Testis (tissue), 3 donors: ENCODE results near the gene MTRFR. TPM values are rescaled to one million over a fixed set of nuclear protein-coding genes. Genes with fewer than 3 reads are reported as not detected.
A peak's percentile ranks its signal among the peaks of the same experiment; 100 is the strongest.

Experiments used
- DNase-seq: peaks from one replicate; pipeline ENCODE4 v3.0.0-alpha.2; 2019
- H3K27ac ChIP-seq, 2 donors: fragments of 200-600 bp; sonication (generic); one replicate each; pipeline ENCODE4 v1.5.1; 2019
- H3K27me3 ChIP-seq: fragments of 200-600 bp; sonication (generic); one replicate; pipeline ENCODE4 v1.5.1; 2019
- H3K36me3 ChIP-seq: fragments of 200-600 bp; sonication (generic); one replicate; pipeline ENCODE4 v1.5.1; 2017; ENCODE audit warnings: low read depth; ENCODE audit errors: missing control alignments
- H3K4me1 ChIP-seq: fragments of 200-600 bp; sonication (generic); one replicate; pipeline ENCODE4 v1.5.1; 2019
- H3K4me3 ChIP-seq, 2 donors: fragments of 200-600 bp; sonication (generic); one replicate each; pipeline ENCODE4 v1.5.1; 2017 to 2019
- H3K9me3 ChIP-seq: fragments of 200-600 bp; sonication (generic); one replicate; pipeline ENCODE4 v1.5.1; 2017
- POLR2A ChIP-seq: fragments of 450-650 bp; IDR thresholded peaks from one replicate; pipeline ENCODE4 v1.6.1; 2017; ENCODE audit warnings: antibody characterized with exemption, mild to moderate bottlenecking, moderate library complexity
- WGBS, 2 donors: methylation state at CpG; one replicate each; pipeline ENCODE4 v1.1.5; 2018; 5-methylcytosine and 5-hydroxymethylcytosine counted together
- intact Hi-C: fragments of 100-400 bp; cut with DNase I; formaldehyde crosslinking; loops from one replicate; pipeline ENCODE4 v1.15.1; 2023; ENCODE audit warnings: low total_unique reads
- polyA plus RNA-seq: library from polyadenylated mRNA; stranded (reverse); fragments of 350-450 nt; fragmentation: Illumina TruSeq; extraction: RNeasy Lipid Tissue Mini Kit (QIAGEN cat#74804); gene quantifications from one replicate; pipeline ENCODE4 v1.2.3, GENCODE V29; 2014; ENCODE audit warnings: low read depth, low replicate concordance; ENCODE audit not compliant: insufficient read depth
- total RNA-seq, 2 donors: library from RNA; depleted of rRNA; stranded (reverse); fragments of >200 nt; gene quantifications; one replicate each; pipeline ENCODE4 v1.2.3, GENCODE V29; 2016
- TF ChIP-seq, protein P1 (sequence below), 3 experiments: fragments of 450-650 bp in 2 of 3; fragments of 200-600 bp in 1 of 3; sonication (generic) in 1 of 3; IDR thresholded peaks; one replicate each; pipeline ENCODE4 v1.5.1; 2016 to 2019; ENCODE audit warnings: antibody characterized with exemption in 3 of 3, mild to moderate bottlenecking in 2 of 3, moderate library complexity in 1 of 3

Gene MTRFR
- total and polyA plus RNA-seq, 3 donors from 2014 or later, result 21.1 to 23.6 (median 21.3) TPM

DNA sequence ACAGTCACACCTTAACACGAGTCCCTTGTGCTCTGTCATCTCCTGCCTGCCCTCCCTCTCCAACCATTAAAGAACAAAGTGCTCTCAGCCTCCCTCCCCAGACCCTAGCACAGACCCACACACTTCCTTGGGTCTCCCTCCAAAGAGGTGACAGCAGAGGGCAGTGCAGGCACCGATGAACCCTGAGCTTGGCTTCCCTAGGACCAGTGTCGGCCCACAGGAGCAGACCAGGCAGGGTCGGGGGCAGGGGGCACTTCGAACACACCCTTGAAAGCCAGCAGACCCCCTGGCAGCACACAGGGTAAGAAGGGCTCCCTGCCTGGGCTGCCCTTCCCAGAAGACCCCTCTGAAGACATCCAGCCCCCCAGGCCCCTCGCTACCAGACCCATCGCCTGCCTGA, 31.4 kb downstream of the MTRFR start:
- H3K27me3 ChIP-seq, result no peaks in the 10 kb centered on the region
- peaks cover 24% of the 10 kb centered on the region for H3K4me1 ChIP-seq
- WGBS, 2 donors, result 69 to 77% methylated on average over 7 of the region's 7 CpGs
- no peak for DNase-seq
- no peak overlapping the region for H3K27ac ChIP-seq
- H3K9me3 ChIP-seq, result no peaks in the 10 kb centered on the region
- TF ChIP-seq, protein P1, sequence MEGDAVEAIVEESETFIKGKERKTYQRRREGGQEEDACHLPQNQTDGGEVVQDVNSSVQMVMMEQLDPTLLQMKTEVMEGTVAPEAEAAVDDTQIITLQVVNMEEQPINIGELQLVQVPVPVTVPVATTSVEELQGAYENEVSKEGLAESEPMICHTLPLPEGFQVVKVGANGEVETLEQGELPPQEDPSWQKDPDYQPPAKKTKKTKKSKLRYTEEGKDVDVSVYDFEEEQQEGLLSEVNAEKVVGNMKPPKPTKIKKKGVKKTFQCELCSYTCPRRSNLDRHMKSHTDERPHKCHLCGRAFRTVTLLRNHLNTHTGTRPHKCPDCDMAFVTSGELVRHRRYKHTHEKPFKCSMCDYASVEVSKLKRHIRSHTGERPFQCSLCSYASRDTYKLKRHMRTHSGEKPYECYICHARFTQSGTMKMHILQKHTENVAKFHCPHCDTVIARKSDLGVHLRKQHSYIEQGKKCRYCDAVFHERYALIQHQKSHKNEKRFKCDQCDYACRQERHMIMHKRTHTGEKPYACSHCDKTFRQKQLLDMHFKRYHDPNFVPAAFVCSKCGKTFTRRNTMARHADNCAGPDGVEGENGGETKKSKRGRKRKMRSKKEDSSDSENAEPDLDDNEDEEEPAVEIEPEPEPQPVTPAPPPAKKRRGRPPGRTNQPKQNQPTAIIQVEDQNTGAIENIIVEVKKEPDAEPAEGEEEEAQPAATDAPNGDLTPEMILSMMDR (IDR thresholded peaks at IDR 0.05), result no peak
- no peak for TF ChIP-seq POLR2A
- no peaks in the 10 kb centered on the region for H3K36me3 ChIP-seq
- intact Hi-C loops, result no loop called here
- no peak overlapping the region for H3K4me3 ChIP-seq

DNA sequence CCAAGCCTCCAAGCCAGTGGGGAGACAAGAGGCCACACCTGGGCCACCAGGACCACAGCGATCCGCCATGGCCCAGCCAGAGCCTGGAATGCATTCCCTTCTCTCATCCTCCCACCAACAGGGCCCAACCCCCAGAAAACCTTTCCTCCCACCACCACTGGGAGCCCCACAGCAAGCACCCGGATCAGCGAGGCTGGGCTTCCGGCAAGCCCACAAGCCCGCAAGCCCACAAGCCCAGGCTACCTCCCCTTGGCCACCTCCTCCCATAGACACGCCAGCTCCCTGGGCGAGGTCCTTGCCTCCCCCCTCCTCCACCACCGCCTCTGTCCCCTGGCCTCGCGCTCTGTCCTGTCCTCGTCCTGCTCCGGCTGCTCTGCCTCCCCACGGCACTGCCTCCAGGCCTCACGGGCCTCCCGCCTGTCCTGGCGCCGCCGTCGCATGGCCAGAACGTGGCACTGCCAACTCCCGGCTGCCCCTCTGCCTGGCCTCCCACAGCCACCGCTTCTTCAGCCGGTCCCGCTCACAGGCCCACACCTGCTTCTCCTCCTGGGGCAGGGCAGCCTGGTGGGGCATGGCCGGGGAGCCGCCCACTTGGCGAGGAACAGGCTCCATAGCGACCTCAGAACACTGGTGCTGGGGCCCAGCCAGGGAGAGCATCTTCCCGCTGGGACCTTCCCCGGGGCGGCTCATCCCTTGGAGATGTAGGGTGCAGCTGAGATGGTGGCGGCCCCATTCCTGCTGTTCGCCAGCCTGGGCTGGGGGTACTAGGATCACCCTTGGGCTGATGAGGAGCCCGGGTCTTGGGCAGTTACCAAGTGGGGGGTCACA, 32.8 kb downstream of the MTRFR start:
- no peak overlapping the region for H3K27ac ChIP-seq
- WGBS, 2 donors, result 87 to 88% methylated on average over 23 to 35 of the region's 35 CpGs
- no peak overlapping the region for H3K4me3 ChIP-seq
- H3K36me3 ChIP-seq, result no peaks in the 10 kb centered on the region
- no peaks in the 10 kb centered on the region for H3K27me3 ChIP-seq
- H3K9me3 ChIP-seq, result no peaks in the 10 kb centered on the region
- no peak for TF ChIP-seq POLR2A
- TF ChIP-seq, protein P1 (IDR thresholded peaks at IDR 0.05), result no peak
- DNase-seq, result no peak
- intact Hi-C loops, result no loop called here
- H3K4me1 ChIP-seq, result peaks cover 29% of the 10 kb centered on the region

DNA sequence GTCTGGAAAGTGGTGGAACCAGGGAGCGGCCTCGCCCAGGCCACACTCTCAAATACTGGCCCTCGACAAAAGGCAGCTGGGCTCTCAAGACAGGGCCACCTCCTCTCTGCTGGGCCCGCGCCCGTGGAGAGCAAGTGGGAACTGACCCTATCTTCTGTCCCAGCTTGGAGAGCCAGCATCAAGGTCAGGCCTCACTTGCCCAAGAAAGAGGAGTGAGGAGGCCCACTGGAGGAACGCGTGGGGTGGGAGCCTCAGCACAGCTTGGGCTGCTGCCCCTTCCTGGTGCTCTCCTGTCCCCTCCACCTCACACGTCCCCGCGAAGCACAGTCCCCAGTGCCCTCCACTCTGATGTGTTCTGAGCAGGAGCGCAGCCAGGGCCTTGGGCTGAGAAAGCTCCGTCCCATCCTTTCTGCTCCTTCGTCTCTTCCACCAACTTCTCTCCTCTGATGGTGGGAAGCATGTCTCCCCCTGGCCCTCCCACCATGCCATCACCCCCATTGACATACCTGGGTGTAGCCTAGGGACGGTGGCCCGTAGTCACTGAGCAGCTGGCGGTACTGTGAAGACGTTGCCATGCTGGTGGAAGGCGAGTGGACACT, 33.5 kb downstream of the MTRFR start:
- no peak for DNase-seq
- Histone ChIP-seq H3K9me3 (no peaks in the 10 kb centered on the region), H3K4me1 (peaks cover 29% of the 10 kb centered on the region), H3K27ac (no peak overlapping the region), H3K36me3 (no peaks in the 10 kb centered on the region), H3K4me3 (no peak overlapping the region), H3K27me3 (no peaks in the 10 kb centered on the region)
- 72 to 81% methylated on average over 17 to 19 of the region's 19 CpGs for WGBS, 2 donors
- intact Hi-C loops, result no loop called here
- no peak for TF ChIP-seq POLR2A
- TF ChIP-seq, protein P1 (IDR thresholded peaks at IDR 0.05), result no peak

DNA sequence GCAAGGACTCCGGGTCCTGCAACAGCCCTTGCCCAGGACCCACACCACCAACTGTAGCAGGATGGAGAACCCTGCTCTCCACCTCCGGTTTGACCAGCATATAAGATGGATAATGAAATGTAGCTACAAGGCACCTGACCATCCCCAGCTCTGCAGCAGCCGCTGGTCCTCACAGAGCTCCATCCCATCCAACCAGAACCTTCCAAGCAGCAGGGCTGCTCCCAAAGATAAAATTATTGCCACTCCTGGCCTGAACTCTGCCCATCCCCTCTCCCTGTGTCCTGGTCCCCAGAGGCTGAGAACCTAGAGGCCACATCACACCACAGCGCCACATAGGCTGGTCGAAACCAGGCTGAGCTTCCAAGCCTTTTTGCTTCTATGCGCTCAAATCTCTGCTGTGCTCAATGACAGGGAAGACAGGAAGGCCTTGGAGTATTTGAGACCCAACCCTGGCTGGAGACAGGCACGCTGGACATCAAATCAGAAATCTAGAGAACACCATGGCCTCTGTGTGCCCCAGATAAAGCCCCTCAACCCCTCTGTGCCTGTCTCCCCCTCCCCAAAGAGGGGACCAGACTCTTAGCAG, 34.2 kb downstream of the MTRFR start:
- H3K4me1 ChIP-seq, result peaks cover 29% of the 10 kb centered on the region
- 86 to 87% methylated on average over 7 of the region's 7 CpGs for WGBS, 2 donors
- peak overlapping the region in 1 of 2 donors; percentile 72 for H3K27ac ChIP-seq
- TF ChIP-seq, protein P1 (IDR thresholded peaks at IDR 0.05), result no peak
- no peak for TF ChIP-seq POLR2A
- H3K4me3 ChIP-seq, result no peak overlapping the region
- no peaks in the 10 kb centered on the region for H3K9me3 ChIP-seq
- H3K27me3 ChIP-seq, result no peaks in the 10 kb centered on the region
- H3K36me3 ChIP-seq, result no peaks in the 10 kb centered on the region
- intact Hi-C loops, result no loop called here
- no peak for DNase-seq
